IPS DF 6.9 (cell line): ENCODE data around the gene KREMEN1.

Source experiments
- DNase-seq: peaks from one replicate; pipeline ENCODE4 v3.0.0-alpha.2; 2013; ENCODE audit warnings: low read depth, low spot score
- H3K27ac ChIP-seq: one replicate; pipeline ENCODE4 v1.5.1; 2013; ENCODE audit warnings: low read length, control low read depth
- H3K27me3 ChIP-seq: 2 replicates; pipeline ENCODE4 v1.6.1; 2013; ENCODE audit warnings: mild to moderate bottlenecking, low read length; ENCODE audit not compliant: control insufficient read depth, insufficient read depth
- H3K36me3 ChIP-seq: 2 replicates; pipeline ENCODE4 v1.6.1; 2013; ENCODE audit warnings: low read length; ENCODE audit not compliant: control insufficient read depth, insufficient read depth
- H3K4me1 ChIP-seq: 2 replicates; pipeline ENCODE4 v1.6.1; 2013; ENCODE audit warnings: low read length; ENCODE audit not compliant: control insufficient read depth, insufficient read depth
- H3K4me3 ChIP-seq: 2 replicates; pipeline ENCODE4 v1.5.1; 2013; ENCODE audit warnings: mild to moderate bottlenecking, low read length
- H3K9me3 ChIP-seq: 2 replicates; pipeline ENCODE4 v1.6.1; 2013; ENCODE audit warnings: low read length, inconsistent platforms; ENCODE audit not compliant: control insufficient read depth, insufficient read depth
- WGBS: extraction: QIAGEN DNeasy Blood & Tissue Kit; methylation state at CpG from one replicate; pipeline ENCODE4 v1.1.7; 2013; ENCODE audit warnings: mixed read lengths, missing lambda C conversion rate; ENCODE audit not compliant: insufficient read length, insufficient coverage; 5-methylcytosine and 5-hydroxymethylcytosine counted together

KREMEN1 gene

DNA sequence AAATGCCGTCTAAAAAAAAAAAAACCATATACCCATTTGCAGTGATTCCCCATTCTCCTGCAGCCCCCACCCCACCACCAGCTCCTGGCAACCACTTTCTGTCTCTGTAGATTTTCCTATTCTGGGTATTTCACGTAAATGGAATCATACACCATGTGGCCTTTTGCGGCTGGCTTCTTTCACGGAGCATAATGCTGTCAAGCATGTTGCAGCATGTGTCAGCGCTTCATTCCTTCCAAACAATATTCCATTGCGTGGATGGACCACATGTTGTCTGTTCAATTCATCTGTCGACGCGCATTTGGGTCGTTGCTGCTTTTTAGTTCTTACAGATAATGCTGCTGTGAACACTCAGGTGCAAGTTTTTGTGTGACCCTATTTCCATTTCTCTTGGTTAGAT is 118.1 kb downstream of the KREMEN1 start:
- Histone ChIP-seq H3K4me1 (no peaks in the 10 kb centered on the region), H3K4me3 (no peak overlapping the region), H3K36me3 (no peaks in the 10 kb centered on the region), H3K9me3 (no peaks in the 10 kb centered on the region), H3K27ac (no peak overlapping the region), H3K27me3 (no peaks in the 10 kb centered on the region)
- DNase-seq: no peak
- no CpG with 5 or more reads among the region's 10 CpGs for whole genome bisulfite sequencing

DNA sequence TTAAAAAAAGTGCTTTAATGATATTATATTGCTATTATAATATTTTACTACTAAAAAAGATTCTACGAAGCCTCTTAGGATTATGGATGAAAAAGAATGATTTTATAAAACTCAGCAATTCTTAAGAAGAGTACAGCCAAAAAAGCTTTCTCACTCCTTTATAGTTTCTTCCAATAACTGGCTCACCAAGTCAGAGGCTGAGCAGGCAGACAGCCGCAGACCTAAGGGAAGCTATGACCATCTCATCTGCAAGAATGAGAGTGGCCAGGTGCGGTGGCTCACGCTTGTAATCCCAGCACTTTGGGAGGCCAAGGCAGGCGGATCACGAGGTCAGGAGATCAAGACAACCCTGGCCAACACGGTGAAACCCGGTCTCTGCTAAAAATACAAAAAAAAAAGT is 120.2 kb downstream of the KREMEN1 start:
- H3K36me3 ChIP-seq: no peaks in the 10 kb centered on the region
- H3K9me3 ChIP-seq: no peaks in the 10 kb centered on the region
- no peak overlapping the region for H3K27ac ChIP-seq
- H3K4me1 ChIP-seq: no peaks in the 10 kb centered on the region
- H3K27me3 ChIP-seq: no peaks in the 10 kb centered on the region
- WGBS: no CpG with 5 or more reads among the region's 8 CpGs
- no peak for DNase-seq
- no peak overlapping the region for H3K4me3 ChIP-seq

DNA sequence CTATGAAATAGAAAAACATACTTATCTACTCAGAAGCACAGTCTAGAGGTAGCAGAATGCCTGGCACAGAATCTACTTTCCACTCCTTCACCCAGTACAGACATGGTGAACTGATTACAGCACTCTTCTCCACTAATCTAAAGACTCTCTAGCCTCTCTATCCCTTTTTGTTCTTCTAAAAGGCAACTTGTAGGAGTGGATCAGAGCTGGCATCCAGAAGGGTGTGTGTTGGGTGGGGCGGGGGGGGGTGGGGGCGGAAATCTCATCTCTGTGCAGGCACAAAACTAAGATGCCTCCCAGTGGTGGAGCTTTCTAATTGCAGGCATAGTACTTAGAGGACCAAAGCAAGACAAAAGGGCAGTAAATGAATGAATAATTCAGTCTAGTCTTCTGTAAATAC is 121.3 kb downstream of the KREMEN1 start:
- no peaks in the 10 kb centered on the region for H3K27me3 ChIP-seq
- H3K4me1 ChIP-seq: no peaks in the 10 kb centered on the region
- H3K36me3 ChIP-seq: no peaks in the 10 kb centered on the region
- no peak for DNase-seq
- H3K27ac ChIP-seq: no peak overlapping the region
- no CpG with 5 or more reads among the region's 2 CpGs for WGBS
- H3K9me3 ChIP-seq: no peaks in the 10 kb centered on the region
- H3K4me3 ChIP-seq: no peak overlapping the region

DNA sequence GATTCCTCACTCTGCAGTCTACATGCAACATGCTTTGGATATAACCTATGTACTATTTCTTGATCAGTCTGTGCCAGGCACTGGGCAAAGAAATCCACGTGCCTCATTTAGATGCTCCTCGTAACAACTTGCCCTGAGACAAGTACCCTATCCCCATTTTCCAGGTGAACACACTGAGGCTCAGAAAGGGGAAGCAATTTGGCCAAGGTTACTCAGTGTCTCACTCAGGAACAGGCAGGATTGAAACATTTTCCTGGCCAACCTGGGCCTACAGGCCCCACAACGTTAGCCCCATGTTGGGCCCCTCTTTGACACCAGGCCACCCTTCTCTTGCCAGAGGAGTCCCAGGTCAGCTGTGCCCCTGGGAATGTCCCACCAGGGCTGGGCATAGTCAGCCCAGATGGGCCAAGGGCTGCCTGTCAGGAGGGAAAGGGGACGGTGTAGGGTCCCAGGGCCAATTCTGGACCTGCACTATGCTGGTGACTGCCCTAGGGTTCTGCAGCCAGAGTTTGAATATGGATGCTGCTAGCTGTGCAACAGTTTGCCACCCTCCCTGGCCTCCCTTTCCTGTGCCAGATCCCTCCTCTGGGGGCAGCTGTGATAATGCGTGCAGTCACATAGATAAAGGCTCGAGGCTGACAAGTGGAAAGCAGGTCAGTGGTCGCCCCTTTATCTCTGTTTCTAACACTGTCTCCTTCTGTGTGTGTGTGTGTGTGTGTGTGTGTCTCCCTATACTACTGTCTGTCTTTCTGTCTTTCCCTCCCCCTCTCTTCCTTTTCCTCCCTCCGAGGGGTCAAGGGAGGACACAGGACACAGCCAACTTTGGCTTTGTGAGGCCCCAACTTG is 122.5 kb downstream of the KREMEN1 start:
- Histone ChIP-seq H3K27me3 (no peaks in the 10 kb centered on the region), H3K4me3 (no peak overlapping the region), H3K27ac (no peak overlapping the region), H3K9me3 (no peaks in the 10 kb centered on the region), H3K36me3 (no peaks in the 10 kb centered on the region), H3K4me1 (no peaks in the 10 kb centered on the region)
- WGBS: no CpG with 5 or more reads among the region's 8 CpGs
- DNase-seq: no peak

DNA sequence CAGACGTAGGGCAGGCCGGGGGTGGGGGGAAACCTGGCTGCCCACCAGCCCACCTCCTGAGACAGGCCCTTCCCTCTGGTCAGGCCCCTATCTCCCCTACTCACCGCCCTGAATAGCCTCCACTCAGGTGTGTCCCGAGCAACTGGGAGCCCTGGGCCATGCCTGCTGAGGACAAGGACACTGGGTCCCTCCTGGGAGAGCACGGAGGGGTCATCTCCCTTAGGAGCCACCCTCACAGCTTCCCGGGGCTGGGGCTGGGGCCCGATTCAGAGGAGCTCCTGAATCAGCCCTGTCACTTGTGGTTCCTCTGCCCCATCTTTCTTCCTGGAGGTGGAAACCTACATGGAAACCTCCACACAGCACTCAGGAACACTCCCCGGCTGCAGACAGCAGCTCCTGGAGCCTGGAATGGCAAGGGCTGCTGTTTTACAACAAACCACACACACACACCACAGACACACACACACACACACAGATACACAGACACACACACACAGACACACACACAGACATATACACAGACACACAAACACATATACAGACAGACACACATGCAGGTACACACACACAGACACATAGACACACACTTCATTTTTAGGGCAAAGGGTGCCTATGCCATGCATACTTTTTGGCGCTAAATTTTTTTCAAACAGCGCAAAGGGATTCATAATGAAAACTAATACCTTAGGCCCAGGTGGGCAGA is 123.3 kb downstream of the KREMEN1 start:
- WGBS: no CpG with 5 or more reads among the region's 10 CpGs
- Histone ChIP-seq H3K27ac (no peak overlapping the region), H3K4me1 (no peaks in the 10 kb centered on the region), H3K36me3 (no peaks in the 10 kb centered on the region), H3K27me3 (no peaks in the 10 kb centered on the region), H3K9me3 (no peaks in the 10 kb centered on the region), H3K4me3 (no peak overlapping the region)
- DNase-seq: no peak

DNA sequence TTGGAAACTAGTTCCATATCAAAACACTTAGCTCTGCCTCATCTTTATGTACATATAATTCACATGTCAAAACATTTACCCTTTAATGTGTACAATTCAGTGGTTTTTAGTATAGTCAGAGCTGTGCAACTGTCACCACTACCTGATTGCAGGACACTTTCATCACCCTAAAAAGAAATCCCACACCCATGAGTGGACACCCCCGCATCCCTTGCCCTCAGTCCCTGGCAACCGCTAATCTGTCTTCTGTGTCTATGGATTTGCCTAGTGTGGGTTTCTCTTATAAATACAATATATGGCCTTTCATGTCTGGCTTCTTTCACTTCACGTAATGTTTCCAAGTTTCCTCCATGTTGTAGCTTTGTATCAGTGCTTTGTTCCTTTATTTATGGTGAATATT is 124.3 kb downstream of the KREMEN1 start:
- DNase-seq: no peak
- H3K4me1 ChIP-seq: no peaks in the 10 kb centered on the region
- H3K27me3 ChIP-seq: no peaks in the 10 kb centered on the region
- no peaks in the 10 kb centered on the region for H3K36me3 ChIP-seq
- no peak overlapping the region for H3K27ac ChIP-seq
- no CpG with 5 or more reads among the region's 3 CpGs for WGBS
- H3K9me3 ChIP-seq: no peaks in the 10 kb centered on the region
- no peak overlapping the region for H3K4me3 ChIP-seq

DNA sequence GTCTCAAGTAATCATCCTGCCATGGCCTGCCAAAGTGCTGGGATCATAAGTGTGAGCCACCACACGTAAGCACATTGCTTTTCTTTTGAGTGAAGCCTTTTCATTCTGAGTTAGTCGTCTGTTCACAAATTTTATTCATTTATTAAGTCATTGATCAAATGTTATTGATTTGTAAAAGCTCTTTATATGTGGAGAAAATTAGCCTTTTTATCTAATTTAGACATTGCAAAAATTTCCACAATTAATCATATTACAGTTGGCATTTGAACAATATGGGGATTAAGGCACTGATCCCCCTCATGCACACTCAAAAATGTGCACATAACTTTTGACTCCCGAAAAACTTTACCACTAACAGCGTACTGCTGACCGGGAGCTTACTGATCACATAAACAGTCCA is 125.4 kb downstream of the KREMEN1 start:
- no peaks in the 10 kb centered on the region for H3K36me3 ChIP-seq
- DNase-seq: no peak
- no peak overlapping the region for H3K27ac ChIP-seq
- H3K9me3 ChIP-seq: no peaks in the 10 kb centered on the region
- peaks cover 2% of the 10 kb centered on the region; the same call in 1 of the 2 replicates for H3K4me1 ChIP-seq
- no CpG with 5 or more reads among the region's 5 CpGs for WGBS
- H3K27me3 ChIP-seq: no peaks in the 10 kb centered on the region
- no peak overlapping the region for H3K4me3 ChIP-seq

DNA sequence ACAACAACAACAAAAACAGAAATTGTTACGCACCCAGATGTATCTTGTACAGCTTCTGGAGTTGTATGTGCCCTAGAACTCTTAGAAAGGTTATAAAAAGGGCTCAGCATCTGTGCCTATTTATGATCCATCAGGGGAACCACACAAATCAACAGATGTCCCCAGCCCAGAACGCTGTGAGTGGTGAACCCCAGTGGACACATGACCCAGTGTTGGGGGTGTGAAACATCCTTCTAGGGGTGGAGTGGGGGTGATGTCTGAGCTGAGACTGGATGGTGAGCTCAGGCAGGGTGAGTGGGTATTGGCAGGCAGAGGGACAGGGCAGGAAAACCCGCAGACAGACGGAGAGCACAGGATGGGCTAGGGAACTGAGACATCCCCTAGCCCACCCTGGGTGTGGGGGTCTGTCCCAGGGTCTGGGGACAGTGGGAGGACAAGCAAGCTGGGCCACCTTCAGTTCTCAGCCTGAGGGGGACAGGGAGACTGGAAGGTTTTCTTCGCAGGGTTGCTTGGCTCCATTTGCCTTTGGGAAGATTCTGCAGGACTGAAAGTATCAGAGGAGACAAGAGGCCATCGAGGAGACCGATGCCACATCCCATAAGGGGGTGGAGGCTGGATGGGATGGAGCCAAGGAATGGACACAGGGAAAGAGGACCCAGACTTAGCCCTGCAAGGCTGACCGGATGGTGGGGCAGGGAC is 127.0 kb downstream of the KREMEN1 start:
- Histone ChIP-seq H3K4me1 (peaks cover 2% of the 10 kb centered on the region; the same call in 1 of the 2 replicates), H3K4me3 (no peak overlapping the region)
- no peak for DNase-seq

DNA sequence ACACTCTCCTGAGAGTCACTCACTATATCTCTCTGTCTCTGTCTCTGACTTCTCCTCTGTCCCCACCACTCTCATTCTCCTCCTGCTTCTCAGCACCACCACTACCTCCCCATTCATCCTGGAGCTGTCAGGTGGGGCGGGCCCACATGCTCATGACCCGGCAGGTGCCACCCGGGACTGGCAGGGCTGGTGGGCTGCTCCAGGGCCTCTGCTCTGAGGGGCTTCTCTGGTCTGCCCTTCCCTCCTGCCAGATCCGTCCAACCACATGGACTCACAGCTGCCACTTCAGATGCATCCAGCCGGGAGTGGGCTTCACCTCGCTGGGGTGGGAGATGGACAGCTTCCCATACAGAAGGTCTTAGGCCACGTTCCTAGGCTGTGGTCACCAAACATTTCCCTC is 128.1 kb downstream of the KREMEN1 start:
- no peaks in the 10 kb centered on the region for H3K27me3 ChIP-seq
- no peak for DNase-seq
- H3K9me3 ChIP-seq: no peaks in the 10 kb centered on the region
- H3K4me1 ChIP-seq: peaks cover 2% of the 10 kb centered on the region; the same call in 1 of the 2 replicates
- WGBS: no CpG with 5 or more reads among the region's 7 CpGs
- H3K36me3 ChIP-seq: no peaks in the 10 kb centered on the region
- H3K4me3 ChIP-seq: no peak overlapping the region
- H3K27ac ChIP-seq: no peak overlapping the region

More for the DNA sequence above, 127.0 kb downstream of the KREMEN1 start:
- Histone ChIP-seq H3K27me3 (no peaks in the 10 kb centered on the region), H3K27ac (no peak overlapping the region), H3K36me3 (no peaks in the 10 kb centered on the region), H3K9me3 (no peaks in the 10 kb centered on the region)
- no CpG with 5 or more reads among the region's 8 CpGs for WGBS

DNA sequence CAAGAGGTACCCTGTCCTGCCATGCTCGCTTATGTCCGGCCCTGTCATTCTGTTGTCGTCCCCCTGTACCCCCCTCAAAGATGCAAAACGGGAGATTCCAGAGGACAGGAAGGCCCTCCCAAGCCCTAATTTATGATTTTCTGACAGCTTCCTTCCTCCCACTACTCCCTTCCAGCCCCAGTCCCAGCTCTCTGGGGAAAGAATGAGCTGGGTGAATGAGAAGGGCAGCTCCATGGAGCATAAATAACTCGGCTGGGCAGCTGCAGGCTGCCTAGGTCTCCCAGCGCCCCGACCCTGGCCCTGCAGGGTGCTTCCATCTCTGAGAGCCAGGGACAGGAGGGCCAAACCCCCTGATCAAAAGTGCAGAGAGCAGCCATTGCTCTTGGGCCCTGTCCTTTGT is 128.9 kb downstream of the KREMEN1 start:
- Histone ChIP-seq H3K9me3 (no peaks in the 10 kb centered on the region), H3K27me3 (no peaks in the 10 kb centered on the region), H3K36me3 (no peaks in the 10 kb centered on the region), H3K4me1 (peaks cover 2% of the 10 kb centered on the region; the same call in 1 of the 2 replicates), H3K4me3 (no peak overlapping the region), H3K27ac (no peak overlapping the region)
- WGBS: no CpG with 5 or more reads among the region's 7 CpGs
- DNase-seq: no peak
